ENCODE measurements around the gene ZXDC. TPM values are rescaled to one million over a fixed set of nuclear protein-coding genes. Genes with fewer than 3 reads are reported as not detected.

Gene ZXDC
- total RNA-seq, 1 donor from 2014 or later, result 25.4 TPM

GRCh38 chr3:126456211-126456610 is 19.5 kb downstream of the ZXDC start:
- TF ChIP-seq, protein P1, sequence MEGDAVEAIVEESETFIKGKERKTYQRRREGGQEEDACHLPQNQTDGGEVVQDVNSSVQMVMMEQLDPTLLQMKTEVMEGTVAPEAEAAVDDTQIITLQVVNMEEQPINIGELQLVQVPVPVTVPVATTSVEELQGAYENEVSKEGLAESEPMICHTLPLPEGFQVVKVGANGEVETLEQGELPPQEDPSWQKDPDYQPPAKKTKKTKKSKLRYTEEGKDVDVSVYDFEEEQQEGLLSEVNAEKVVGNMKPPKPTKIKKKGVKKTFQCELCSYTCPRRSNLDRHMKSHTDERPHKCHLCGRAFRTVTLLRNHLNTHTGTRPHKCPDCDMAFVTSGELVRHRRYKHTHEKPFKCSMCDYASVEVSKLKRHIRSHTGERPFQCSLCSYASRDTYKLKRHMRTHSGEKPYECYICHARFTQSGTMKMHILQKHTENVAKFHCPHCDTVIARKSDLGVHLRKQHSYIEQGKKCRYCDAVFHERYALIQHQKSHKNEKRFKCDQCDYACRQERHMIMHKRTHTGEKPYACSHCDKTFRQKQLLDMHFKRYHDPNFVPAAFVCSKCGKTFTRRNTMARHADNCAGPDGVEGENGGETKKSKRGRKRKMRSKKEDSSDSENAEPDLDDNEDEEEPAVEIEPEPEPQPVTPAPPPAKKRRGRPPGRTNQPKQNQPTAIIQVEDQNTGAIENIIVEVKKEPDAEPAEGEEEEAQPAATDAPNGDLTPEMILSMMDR (IDR thresholded peaks at IDR 0.05; ENCODE audit: unreplicated experiment), result no peak
- Mint-ChIP-seq H3K36me3 (ENCODE audit: low read depth, unreplicated experiment) (peaks cover 12% of the 10 kb centered on the region), H3K27me3 (ENCODE audit: unreplicated experiment) (no peaks in the 10 kb centered on the region), H3K4me1 (ENCODE audit: unreplicated experiment) (peaks cover 16% of the 10 kb centered on the region), H3K9me3 (ENCODE audit: unreplicated experiment) (no peaks in the 10 kb centered on the region), H3K4me3 (ENCODE audit: unreplicated experiment) (no peak overlapping the region), H3K27ac (ENCODE audit: unreplicated experiment) (no peak overlapping the region)
- DNase-seq (ENCODE audit: low spot score), result no peak

DNA sequence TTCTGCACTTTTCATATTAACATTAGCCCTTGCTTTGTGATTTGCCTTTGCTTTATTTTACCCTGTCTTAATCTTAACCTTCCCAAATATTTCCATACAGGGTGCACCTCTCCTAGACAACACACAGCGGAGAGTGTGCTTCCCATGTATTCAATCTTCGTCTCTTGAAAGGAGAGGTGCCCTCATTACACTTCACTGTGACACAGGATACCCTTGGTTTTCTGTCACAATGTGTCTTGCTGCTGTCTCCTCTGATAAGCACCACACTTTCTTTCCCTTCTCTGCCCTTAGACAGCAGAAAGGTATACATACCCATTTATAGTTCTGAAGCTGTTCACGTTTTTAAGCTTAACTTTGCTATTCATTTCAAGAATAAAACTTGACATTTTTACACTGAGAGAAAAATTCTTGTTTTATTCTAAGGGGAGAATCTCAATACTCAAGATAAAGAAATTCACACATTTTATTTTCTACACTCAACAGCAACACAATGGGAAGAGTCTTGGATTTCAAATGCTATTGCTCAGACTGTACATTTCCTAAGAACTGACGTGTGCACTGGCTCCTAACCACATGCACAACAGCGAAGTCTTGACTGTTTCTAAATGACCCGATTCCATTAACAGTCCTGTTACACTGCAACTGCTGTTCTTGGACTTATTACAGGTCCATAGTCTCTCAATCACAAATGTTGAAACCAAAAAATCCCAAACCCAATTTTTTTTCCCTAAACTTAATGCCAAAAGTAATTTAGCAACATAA is 21.1 kb downstream of the ZXDC start:
- H3K36me3 Mint-ChIP-seq (ENCODE audit: low read depth, unreplicated experiment), result peaks cover 18% of the 10 kb centered on the region
- H3K9me3 Mint-ChIP-seq (ENCODE audit: unreplicated experiment), result no peaks in the 10 kb centered on the region
- H3K27me3 Mint-ChIP-seq (ENCODE audit: unreplicated experiment), result no peaks in the 10 kb centered on the region
- H3K27ac Mint-ChIP-seq (ENCODE audit: unreplicated experiment), result peak overlapping the region; percentile 78
- peaks cover 20% of the 10 kb centered on the region for H3K4me1 Mint-ChIP-seq (ENCODE audit: unreplicated experiment)
- TF ChIP-seq, protein P1 (IDR thresholded peaks at IDR 0.05; ENCODE audit: unreplicated experiment), result no peak
- no peak for DNase-seq (ENCODE audit: low spot score)
- no peak overlapping the region for H3K4me3 Mint-ChIP-seq (ENCODE audit: unreplicated experiment)

GRCh38 chr3:126454025-126454424 is 21.7 kb downstream of the ZXDC start:
- Mint-ChIP-seq H3K27me3 (ENCODE audit: unreplicated experiment) (no peaks in the 10 kb centered on the region), H3K27ac (ENCODE audit: unreplicated experiment) (peak overlapping the region; percentile 43), H3K36me3 (ENCODE audit: low read depth, unreplicated experiment) (peaks cover 18% of the 10 kb centered on the region), H3K9me3 (ENCODE audit: unreplicated experiment) (no peaks in the 10 kb centered on the region), H3K4me3 (ENCODE audit: unreplicated experiment) (no peak overlapping the region), H3K4me1 (ENCODE audit: unreplicated experiment) (peaks cover 20% of the 10 kb centered on the region)
- DNase-seq (ENCODE audit: low spot score), result no peak
- TF ChIP-seq, protein P1 (IDR thresholded peaks at IDR 0.05; ENCODE audit: unreplicated experiment), result no peak

- H3K36me3 Mint-ChIP-seq (ENCODE audit: low read depth, unreplicated experiment), result peaks cover 18% of the 10 kb centered on the region
- TF ChIP-seq, protein P1 (IDR thresholded peaks at IDR 0.05; ENCODE audit: unreplicated experiment), result no peak
- no peak overlapping the region for H3K27ac Mint-ChIP-seq (ENCODE audit: unreplicated experiment)
- H3K4me1 Mint-ChIP-seq (ENCODE audit: unreplicated experiment), result peaks cover 20% of the 10 kb centered on the region
- H3K27me3 Mint-ChIP-seq (ENCODE audit: unreplicated experiment), result no peaks in the 10 kb centered on the region
- H3K9me3 Mint-ChIP-seq (ENCODE audit: unreplicated experiment), result no peaks in the 10 kb centered on the region
- no peak for DNase-seq (ENCODE audit: low spot score)
- no peak overlapping the region for H3K4me3 Mint-ChIP-seq (ENCODE audit: unreplicated experiment)
These were observed 23.5 kb downstream of the ZXDC start for GRCh38 chr3:126452213-126452612.

GRCh38 chr3:126451511-126451910 is 24.2 kb downstream of the ZXDC start:
- no peak overlapping the region for H3K4me3 Mint-ChIP-seq (ENCODE audit: unreplicated experiment)
- H3K27me3 Mint-ChIP-seq (ENCODE audit: unreplicated experiment), result no peaks in the 10 kb centered on the region
- H3K27ac Mint-ChIP-seq (ENCODE audit: unreplicated experiment), result no peak overlapping the region
- no peaks in the 10 kb centered on the region for H3K9me3 Mint-ChIP-seq (ENCODE audit: unreplicated experiment)
- TF ChIP-seq, protein P1 (IDR thresholded peaks at IDR 0.05; ENCODE audit: unreplicated experiment), result no peak
- H3K36me3 Mint-ChIP-seq (ENCODE audit: low read depth, unreplicated experiment), result peaks cover 18% of the 10 kb centered on the region
- H3K4me1 Mint-ChIP-seq (ENCODE audit: unreplicated experiment), result peaks cover 20% of the 10 kb centered on the region
- DNase-seq (ENCODE audit: low spot score), result no peak
